Measurements from ENCODE around the gene TTLL1.

DNA sequence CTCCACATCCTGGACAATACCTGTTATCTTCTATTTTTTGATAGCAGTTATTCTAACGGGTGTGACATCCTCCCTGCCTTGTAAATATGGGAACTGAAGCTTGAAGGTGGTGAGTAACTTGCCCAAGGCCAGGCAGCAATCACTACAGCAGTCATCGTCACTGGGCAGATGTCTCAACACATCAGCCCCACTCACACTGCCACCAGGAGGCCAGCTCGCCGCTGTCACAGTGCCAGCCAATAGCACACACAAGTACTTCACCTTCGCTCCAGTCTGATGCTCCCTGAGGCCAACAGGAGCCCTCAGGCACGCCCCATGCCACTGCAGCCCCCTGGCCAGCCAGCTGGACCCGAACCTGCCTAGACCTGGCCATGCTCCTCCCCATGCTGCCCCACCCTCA lies 4.9 kb upstream of the TTLL1 start:
- TF ChIP-seq, protein P1, sequence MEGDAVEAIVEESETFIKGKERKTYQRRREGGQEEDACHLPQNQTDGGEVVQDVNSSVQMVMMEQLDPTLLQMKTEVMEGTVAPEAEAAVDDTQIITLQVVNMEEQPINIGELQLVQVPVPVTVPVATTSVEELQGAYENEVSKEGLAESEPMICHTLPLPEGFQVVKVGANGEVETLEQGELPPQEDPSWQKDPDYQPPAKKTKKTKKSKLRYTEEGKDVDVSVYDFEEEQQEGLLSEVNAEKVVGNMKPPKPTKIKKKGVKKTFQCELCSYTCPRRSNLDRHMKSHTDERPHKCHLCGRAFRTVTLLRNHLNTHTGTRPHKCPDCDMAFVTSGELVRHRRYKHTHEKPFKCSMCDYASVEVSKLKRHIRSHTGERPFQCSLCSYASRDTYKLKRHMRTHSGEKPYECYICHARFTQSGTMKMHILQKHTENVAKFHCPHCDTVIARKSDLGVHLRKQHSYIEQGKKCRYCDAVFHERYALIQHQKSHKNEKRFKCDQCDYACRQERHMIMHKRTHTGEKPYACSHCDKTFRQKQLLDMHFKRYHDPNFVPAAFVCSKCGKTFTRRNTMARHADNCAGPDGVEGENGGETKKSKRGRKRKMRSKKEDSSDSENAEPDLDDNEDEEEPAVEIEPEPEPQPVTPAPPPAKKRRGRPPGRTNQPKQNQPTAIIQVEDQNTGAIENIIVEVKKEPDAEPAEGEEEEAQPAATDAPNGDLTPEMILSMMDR (IDR thresholded peaks at IDR 0.05; ENCODE audit: extremely low read depth in 1 of 2, insufficient read depth in 1 of 2, low read depth in 1 of 2, low read length in 2 of 2) = no peak
- TF ChIP-seq JUN (IDR thresholded peaks at IDR 0.05; ENCODE audit: borderline replicate concordance, insufficient read depth, insufficient read length, low read depth) (no peak), POLR2A (IDR thresholded peaks at IDR 0.05; ENCODE audit: low read depth, low read length) (no peak), EZH2 (IDR thresholded peaks at IDR 0.05; ENCODE audit: borderline replicate concordance, low read depth, low read length, severe bottlenecking) (no peak), POLR2AphosphoS5 (IDR thresholded peaks at IDR 0.05; ENCODE audit: insufficient read depth, low read depth, low read length) (no peak), MYC (IDR thresholded peaks at IDR 0.05; ENCODE audit: low read depth, low read length) (no peak), GATA2 (IDR thresholded peaks at IDR 0.05; ENCODE audit: insufficient read depth, insufficient read length, low read depth, low read length) (no peak)
- TF ChIP-seq, protein P2, sequence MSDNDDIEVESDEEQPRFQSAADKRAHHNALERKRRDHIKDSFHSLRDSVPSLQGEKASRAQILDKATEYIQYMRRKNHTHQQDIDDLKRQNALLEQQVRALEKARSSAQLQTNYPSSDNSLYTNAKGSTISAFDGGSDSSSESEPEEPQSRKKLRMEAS (IDR thresholded peaks at IDR 0.05; ENCODE audit: insufficient read depth, insufficient read length) = no peak
